HEK293 (cell line): ENCODE data around the gene NRP1.

Experiments
- CTCF ChIA-PET: fragments of 350-600 bp; formaldehyde crosslinking; extraction: SDS; loops from one replicate; lab custom pipeline; 2021; ENCODE audit warnings: antibody characterized with exemption; lab: Yijun Ruan, JAX
- POLR2A ChIA-PET: fragments of 300-600 bp; formaldehyde crosslinking; extraction: SDS; loops from one replicate; lab custom pipeline; 2020; ENCODE audit warnings: antibody characterized with exemption, inconsistent platforms; lab: Yijun Ruan, JAX
- H3K27ac ChIP-seq: fragments of 200-500 bp; sonication (Bioruptor generic); 2 replicates; pipeline ENCODE4 v1.5.1; 2014; ENCODE audit warnings: low read depth, low read length, control low read depth, inconsistent platforms; ENCODE audit errors: extremely low read depth
- H3K36me3 ChIP-seq, 2 experiments: fragments of 200-500 bp in 1 of 2; sonication (Bioruptor generic) in 1 of 2; 1 replicate in 1 of 2; 2 replicates in 1 of 2; pipeline ENCODE4 v1.5.1; 2014 to 2017; ENCODE audit warnings: inconsistent platforms in 2 of 2, low read length in 2 of 2; ENCODE audit not compliant: control insufficient read depth in 2 of 2, insufficient read depth in 1 of 2
- H3K4me1 ChIP-seq: fragments of 200-500 bp; sonication (Bioruptor generic); 2 replicates; pipeline ENCODE4 v1.5.1; 2014; ENCODE audit warnings: mild to moderate bottlenecking, low read length, inconsistent platforms; ENCODE audit not compliant: control insufficient read depth, insufficient read depth
- H3K4me3 ChIP-seq: 2 replicates; pipeline ENCODE4 v1.5.1; 2011; ENCODE audit warnings: low read depth, mild to moderate bottlenecking, control low read depth, low read length, moderate library complexity
- H3K9me3 ChIP-seq: fragments of 200-500 bp; sonication (Bioruptor generic); 2 replicates; pipeline ENCODE4 v1.5.1; 2014; ENCODE audit warnings: low read depth, low read length, inconsistent platforms; ENCODE audit not compliant: control insufficient read depth, insufficient read depth
- BCL11A ChIP-seq: fragments of 450-650 bp; formaldehyde crosslinking; IDR thresholded peaks from 2 replicates; pipeline ENCODE4 v1.5.1; 2016; ENCODE audit warnings: low read depth, missing biosample characterization, missing genetic modification characterization
- GLI2 ChIP-seq: fragments of 450-650 bp; formaldehyde crosslinking; IDR thresholded peaks from 2 replicates; pipeline ENCODE4; 2017; ENCODE audit warnings: missing biosample characterization, missing genetic modification characterization, low read depth, borderline replicate concordance
- HOXD13 ChIP-seq: sonication (generic); formaldehyde crosslinking; IDR thresholded peaks from 2 replicates; pipeline ENCODE4 v1.8.0; 2022; ENCODE audit warnings: missing genetic modification reagents, borderline replicate concordance
- TRIM28 ChIP-seq: IDR thresholded peaks from 2 replicates; pipeline ENCODE4 v1.6.1; 2011; ENCODE audit warnings: low read length, control low read depth, borderline replicate concordance
- ZBTB7A ChIP-seq: fragments of 450-650 bp; formaldehyde crosslinking; IDR thresholded peaks from 2 replicates; pipeline ENCODE4 v1.5.1; 2016; ENCODE audit warnings: low read depth, missing biosample characterization, missing genetic modification characterization
- ZFP69B ChIP-seq: fragments of 450-650 bp; formaldehyde crosslinking; IDR thresholded peaks from 2 replicates; pipeline ENCODE4 v1.5.1; 2016; ENCODE audit warnings: missing biosample characterization, missing genetic modification characterization
- ZNF155 ChIP-seq: fragments of 450-650 bp; formaldehyde crosslinking; IDR thresholded peaks from 2 replicates; pipeline ENCODE4 v1.5.1; 2016; ENCODE audit warnings: missing biosample characterization, missing genetic modification characterization
- ZNF335 ChIP-seq: fragments of 450-650 bp; formaldehyde crosslinking; conservative IDR thresholded peaks from 2 replicates; pipeline ENCODE4 v1.5.1; 2016; ENCODE audit warnings: missing biosample characterization, missing genetic modification characterization
- ZNF416 ChIP-seq: fragments of 450-650 bp; formaldehyde crosslinking; IDR thresholded peaks from 2 replicates; pipeline ENCODE4 v1.5.1; 2016; ENCODE audit warnings: missing biosample characterization, missing genetic modification characterization
- ZNF747 ChIP-seq: fragments of 450-650 bp; formaldehyde crosslinking; IDR thresholded peaks from 2 replicates; pipeline ENCODE4 v1.5.1; 2016; ENCODE audit warnings: missing biosample characterization, missing genetic modification characterization
- ZNF792 ChIP-seq: fragments of 450-650 bp; formaldehyde crosslinking; IDR thresholded peaks from 2 replicates; pipeline ENCODE4 v1.5.1; 2016; ENCODE audit warnings: missing biosample characterization, missing genetic modification characterization
- ZNF837 ChIP-seq: fragments of 450-650 bp; formaldehyde crosslinking; IDR thresholded peaks from 2 replicates; pipeline ENCODE4 v1.5.1; 2016; ENCODE audit warnings: missing biosample characterization, missing genetic modification characterization
- TF ChIP-seq, protein P1 (sequence below): fragments of 450-650 bp; formaldehyde crosslinking; IDR thresholded peaks from 2 replicates; pipeline ENCODE4 v1.5.1; 2017; ENCODE audit warnings: missing biosample characterization, missing genetic modification characterization
- TF ChIP-seq, protein P2 (sequence below): fragments of 450-650 bp; formaldehyde crosslinking; IDR thresholded peaks from 2 replicates; pipeline ENCODE4 v1.5.1; 2016; ENCODE audit warnings: missing biosample characterization, missing genetic modification characterization
- TF ChIP-seq, protein P3 (sequence below): fragments of 450-650 bp; IDR thresholded peaks from 2 replicates; pipeline ENCODE4 v1.5.1; 2018; ENCODE audit warnings: missing biosample characterization, mild to moderate bottlenecking, missing genetic modification characterization
- TF ChIP-seq, protein P4 (sequence below): fragments of 450-650 bp; formaldehyde crosslinking; IDR thresholded peaks from 2 replicates; pipeline ENCODE4 v1.5.1; 2016; ENCODE audit warnings: missing biosample characterization, missing genetic modification characterization
- TF ChIP-seq, protein P5 (sequence below): fragments of 450-650 bp; formaldehyde crosslinking; IDR thresholded peaks from 2 replicates; pipeline ENCODE4; 2016; ENCODE audit warnings: missing biosample characterization, missing genetic modification characterization

Gene NRP1

DNA sequence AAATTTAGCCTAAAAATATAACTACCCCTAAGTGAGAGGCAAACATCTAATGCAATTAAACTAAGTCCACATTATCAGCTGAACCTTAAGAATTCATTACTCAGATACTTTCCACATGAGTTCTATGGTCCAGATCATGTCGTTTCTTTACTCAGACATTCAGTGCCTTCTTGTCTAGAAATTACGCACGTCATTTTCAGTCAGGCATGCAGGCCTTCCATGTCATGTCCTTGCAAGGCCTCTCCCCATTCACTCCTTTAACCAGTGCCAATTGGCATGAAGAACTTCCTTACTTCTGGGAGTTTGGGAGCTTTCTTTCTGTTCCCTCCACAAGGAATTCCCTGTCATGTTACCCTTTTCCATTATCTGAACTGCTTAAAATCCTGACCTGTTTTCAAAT is 118.8 kb downstream of the NRP1 start (continued):
- TF ChIP-seq, protein P1, sequence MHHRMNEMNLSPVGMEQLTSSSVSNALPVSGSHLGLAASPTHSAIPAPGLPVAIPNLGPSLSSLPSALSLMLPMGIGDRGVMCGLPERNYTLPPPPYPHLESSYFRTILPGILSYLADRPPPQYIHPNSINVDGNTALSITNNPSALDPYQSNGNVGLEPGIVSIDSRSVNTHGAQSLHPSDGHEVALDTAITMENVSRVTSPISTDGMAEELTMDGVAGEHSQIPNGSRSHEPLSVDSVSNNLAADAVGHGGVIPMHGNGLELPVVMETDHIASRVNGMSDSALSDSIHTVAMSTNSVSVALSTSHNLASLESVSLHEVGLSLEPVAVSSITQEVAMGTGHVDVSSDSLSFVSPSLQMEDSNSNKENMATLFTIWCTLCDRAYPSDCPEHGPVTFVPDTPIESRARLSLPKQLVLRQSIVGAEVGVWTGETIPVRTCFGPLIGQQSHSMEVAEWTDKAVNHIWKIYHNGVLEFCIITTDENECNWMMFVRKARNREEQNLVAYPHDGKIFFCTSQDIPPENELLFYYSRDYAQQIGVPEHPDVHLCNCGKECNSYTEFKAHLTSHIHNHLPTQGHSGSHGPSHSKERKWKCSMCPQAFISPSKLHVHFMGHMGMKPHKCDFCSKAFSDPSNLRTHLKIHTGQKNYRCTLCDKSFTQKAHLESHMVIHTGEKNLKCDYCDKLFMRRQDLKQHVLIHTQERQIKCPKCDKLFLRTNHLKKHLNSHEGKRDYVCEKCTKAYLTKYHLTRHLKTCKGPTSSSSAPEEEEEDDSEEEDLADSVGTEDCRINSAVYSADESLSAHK (tag by site-specific recombination) = no peak
- no peak for TF ChIP-seq ZNF792 (tag by site-specific recombination)
- TF ChIP-seq, protein P2, sequence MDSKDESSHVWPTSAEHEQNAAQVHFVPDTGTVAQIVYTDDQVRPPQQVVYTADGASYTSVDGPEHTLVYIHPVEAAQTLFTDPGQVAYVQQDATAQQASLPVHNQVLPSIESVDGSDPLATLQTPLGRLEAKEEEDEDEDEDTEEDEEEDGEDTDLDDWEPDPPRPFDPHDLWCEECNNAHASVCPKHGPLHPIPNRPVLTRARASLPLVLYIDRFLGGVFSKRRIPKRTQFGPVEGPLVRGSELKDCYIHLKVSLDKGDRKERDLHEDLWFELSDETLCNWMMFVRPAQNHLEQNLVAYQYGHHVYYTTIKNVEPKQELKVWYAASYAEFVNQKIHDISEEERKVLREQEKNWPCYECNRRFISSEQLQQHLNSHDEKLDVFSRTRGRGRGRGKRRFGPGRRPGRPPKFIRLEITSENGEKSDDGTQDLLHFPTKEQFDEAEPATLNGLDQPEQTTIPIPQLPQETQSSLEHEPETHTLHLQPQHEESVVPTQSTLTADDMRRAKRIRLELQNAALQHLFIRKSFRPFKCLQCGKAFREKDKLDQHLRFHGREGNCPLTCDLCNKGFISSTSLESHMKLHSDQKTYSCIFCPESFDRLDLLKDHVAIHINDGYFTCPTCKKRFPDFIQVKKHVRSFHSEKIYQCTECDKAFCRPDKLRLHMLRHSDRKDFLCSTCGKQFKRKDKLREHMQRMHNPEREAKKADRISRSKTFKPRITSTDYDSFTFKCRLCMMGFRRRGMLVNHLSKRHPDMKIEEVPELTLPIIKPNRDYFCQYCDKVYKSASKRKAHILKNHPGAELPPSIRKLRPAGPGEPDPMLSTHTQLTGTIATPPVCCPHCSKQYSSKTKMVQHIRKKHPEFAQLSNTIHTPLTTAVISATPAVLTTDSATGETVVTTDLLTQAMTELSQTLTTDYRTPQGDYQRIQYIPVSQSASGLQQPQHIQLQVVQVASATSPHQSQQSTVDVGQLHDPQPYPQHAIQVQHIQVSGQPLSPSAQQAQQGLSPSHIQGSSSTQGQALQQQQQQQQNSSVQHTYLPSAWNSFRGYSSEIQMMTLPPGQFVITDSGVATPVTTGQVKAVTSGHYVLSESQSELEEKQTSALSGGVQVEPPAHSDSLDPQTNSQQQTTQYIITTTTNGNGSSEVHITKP (tag by site-specific recombination) = no peak
- no peak for TF ChIP-seq GLI2 (tag by site-specific recombination)
- TF ChIP-seq, all 188 proteins: peak for 0

DNA sequence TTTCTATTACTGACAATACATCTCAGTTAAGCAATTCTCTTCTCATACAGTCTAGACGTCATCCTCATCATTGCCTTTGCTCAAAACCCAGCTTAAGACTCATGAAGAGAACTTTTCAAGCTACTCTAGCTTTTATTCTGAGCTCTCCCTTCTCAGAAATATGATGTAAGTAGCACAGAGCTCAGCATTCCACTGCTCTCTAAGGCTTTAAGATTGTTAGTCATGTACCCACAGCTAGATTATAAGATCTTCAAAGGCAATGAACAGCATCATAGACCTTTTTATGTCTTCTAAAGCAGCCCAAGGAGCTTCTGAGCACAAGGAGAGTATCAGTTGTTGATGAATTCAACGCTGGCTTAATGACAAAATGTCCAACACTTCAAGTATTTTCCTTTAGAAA is 119.3 kb downstream of the NRP1 start:
- Histone ChIP-seq H3K9me3 (no peaks in the 10 kb centered on the region), H3K36me3 (peaks cover 8 to 43% of the 10 kb centered on the region in 2 experiments), H3K27ac (no peak overlapping the region), H3K4me1 (no peaks in the 10 kb centered on the region), H3K4me3 (no peak overlapping the region)
- ChIA-PET POLR2A (interaction anchor here (0.7 kb wide), 1 partner anchor 1603 kb away, joined by 3 read pairs; no protein-coding TSS in a partner anchor), CTCF (interaction anchor here (0.6 kb wide), 1 partner anchor 1393 kb away, joined by 5 read pairs; no protein-coding TSS in a partner anchor)
- no peak for TF ChIP-seq BCL11A (tag by site-specific recombination)
- TF ChIP-seq ZNF416 (tag by site-specific recombination) = no peak
- no peak for TF ChIP-seq TRIM28
- TF ChIP-seq ZNF747 (tag by site-specific recombination) = no peak
- no peak for TF ChIP-seq ZNF155
- TF ChIP-seq, protein P3, sequence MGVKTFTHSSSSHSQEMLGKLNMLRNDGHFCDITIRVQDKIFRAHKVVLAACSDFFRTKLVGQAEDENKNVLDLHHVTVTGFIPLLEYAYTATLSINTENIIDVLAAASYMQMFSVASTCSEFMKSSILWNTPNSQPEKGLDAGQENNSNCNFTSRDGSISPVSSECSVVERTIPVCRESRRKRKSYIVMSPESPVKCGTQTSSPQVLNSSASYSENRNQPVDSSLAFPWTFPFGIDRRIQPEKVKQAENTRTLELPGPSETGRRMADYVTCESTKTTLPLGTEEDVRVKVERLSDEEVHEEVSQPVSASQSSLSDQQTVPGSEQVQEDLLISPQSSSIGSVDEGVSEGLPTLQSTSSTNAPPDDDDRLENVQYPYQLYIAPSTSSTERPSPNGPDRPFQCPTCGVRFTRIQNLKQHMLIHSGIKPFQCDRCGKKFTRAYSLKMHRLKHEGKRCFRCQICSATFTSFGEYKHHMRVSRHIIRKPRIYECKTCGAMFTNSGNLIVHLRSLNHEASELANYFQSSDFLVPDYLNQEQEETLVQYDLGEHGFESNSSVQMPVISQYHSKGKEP (tag by site-specific recombination) = no peak
- TF ChIP-seq ZNF837 (tag by site-specific recombination) = no peak
- TF ChIP-seq ZNF792 (tag by site-specific recombination) = no peak

DNA sequence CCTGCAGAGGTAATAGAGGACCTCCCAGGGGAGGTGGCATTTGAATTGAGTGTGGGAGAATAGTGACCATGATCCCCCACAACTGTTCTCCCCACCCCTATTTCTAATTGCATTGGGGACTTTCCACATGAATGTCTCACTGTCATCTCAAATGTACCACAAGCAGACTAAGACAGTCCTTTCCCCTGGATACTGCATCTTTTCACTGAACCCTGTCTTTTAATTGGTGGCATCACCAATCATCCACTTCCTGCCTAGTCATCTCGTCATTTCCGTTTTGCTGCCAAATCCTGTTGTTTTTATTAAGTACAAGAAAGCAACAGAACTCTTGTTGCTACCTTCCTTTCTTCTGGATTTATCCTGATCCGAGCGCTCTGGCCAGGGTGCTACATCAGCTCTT is 120.3 kb downstream of the NRP1 start:
- ChIA-PET CTCF (no interaction called here), POLR2A (no interaction called here)
- Histone ChIP-seq H3K4me1 (no peaks in the 10 kb centered on the region), H3K27ac (no peak overlapping the region), H3K4me3 (no peak overlapping the region), H3K9me3 (no peaks in the 10 kb centered on the region), H3K36me3 (peaks cover 11 to 43% of the 10 kb centered on the region in 2 experiments)
- TF ChIP-seq, protein P4, sequence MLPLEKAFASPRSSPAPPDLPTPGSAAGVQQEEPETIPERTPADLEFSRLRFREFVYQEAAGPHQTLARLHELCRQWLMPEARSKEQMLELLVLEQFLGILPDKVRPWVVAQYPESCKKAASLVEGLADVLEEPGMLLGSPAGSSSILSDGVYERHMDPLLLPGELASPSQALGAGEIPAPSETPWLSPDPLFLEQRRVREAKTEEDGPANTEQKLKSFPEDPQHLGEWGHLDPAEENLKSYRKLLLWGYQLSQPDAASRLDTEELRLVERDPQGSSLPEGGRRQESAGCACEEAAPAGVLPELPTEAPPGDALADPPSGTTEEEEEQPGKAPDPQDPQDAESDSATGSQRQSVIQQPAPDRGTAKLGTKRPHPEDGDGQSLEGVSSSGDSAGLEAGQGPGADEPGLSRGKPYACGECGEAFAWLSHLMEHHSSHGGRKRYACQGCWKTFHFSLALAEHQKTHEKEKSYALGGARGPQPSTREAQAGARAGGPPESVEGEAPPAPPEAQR (tag by site-specific recombination) = no peak
- TF ChIP-seq ZFP69B (tag by site-specific recombination) (no peak), ZBTB7A (no peak), HOXD13 (CRISPR knock-in tag) (no peak), ZNF335 (tag by site-specific recombination) (no peak)
- TF ChIP-seq, protein P5, sequence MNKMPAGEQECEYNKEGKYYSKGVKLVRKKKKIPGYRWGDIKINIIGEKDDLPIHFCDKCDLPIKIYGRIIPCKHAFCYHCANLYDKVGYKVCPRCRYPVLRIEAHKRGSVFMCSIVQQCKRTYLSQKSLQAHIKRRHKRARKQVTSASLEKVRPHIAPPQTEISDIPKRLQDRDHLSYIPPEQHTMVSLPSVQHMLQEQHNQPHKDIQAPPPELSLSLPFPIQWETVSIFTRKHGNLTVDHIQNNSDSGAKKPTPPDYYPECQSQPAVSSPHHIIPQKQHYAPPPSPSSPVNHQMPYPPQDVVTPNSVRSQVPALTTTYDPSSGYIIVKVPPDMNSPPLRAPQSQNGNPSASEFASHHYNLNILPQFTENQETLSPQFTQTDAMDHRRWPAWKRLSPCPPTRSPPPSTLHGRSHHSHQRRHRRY = no peak
